ENCODE results near the gene LPO. TPM values are rescaled to one million over a fixed set of nuclear protein-coding genes. Genes with fewer than 3 reads are reported as not detected.
A peak's percentile ranks its signal among the peaks of the same experiment; 100 is the strongest.

Gene LPO
- total and polyA plus RNA-seq, 2 donors from 2014 or later, result not detected

GRCh38 chr17:58247511-58248363 lies 9.4 kb downstream of the LPO start:
- Histone ChIP-seq H3K4me3 (ENCODE audit: low read length in 3 of 3) (no peak overlapping the region), H3K9me3 (ENCODE audit: control insufficient read depth in 2 of 3, insufficient read depth in 1 of 3, low read length in 3 of 3) (no peaks in the 10 kb centered on the region), H3K4me1 (ENCODE audit: control insufficient read depth in 2 of 3, insufficient read depth in 2 of 3, low read depth in 1 of 3, low read length in 3 of 3) (peaks cover 0 to 2% (median 0%) of the 10 kb centered on the region in 3 donors), H3K36me3 (ENCODE audit: control insufficient read depth in 2 of 3, insufficient read depth in 3 of 3, low read length in 3 of 3) (no peaks in the 10 kb centered on the region), H3K27me3 (ENCODE audit: control insufficient read depth, insufficient read depth, low read length) (peaks cover 7% of the 10 kb centered on the region), H3K27ac (ENCODE audit: low read depth in 2 of 2, low read length in 2 of 2) (no peak overlapping the region), H3K9ac (ENCODE audit: low read length in 3 of 3) (no peak overlapping the region)
- DNase-seq (no peak), FAIRE-seq (no peak)
- TF ChIP-seq CTCF (IDR thresholded peaks at IDR 0.05; ENCODE audit: borderline replicate concordance, extremely low read depth, insufficient read depth), result no peak
- intact Hi-C loops (cut with DNase I), result no loop called here

GRCh38 chr17:58248955-58249269 lies 10.5 kb downstream of the LPO start:
- H3K4me1 ChIP-seq (ENCODE audit: control insufficient read depth in 2 of 3, insufficient read depth in 2 of 3, low read depth in 1 of 3, low read length in 3 of 3), result peaks cover 0 to 2% (median 0%) of the 10 kb centered on the region in 3 donors
- DNase-seq (peak in 1 of 5 donors; percentile 7), FAIRE-seq (no peak)
- intact Hi-C loops (cut with DNase I), result no loop called here
- no peak overlapping the region for H3K27ac ChIP-seq (ENCODE audit: low read depth in 2 of 2, low read length in 2 of 2)
- no peak for TF ChIP-seq CTCF (IDR thresholded peaks at IDR 0.05; ENCODE audit: borderline replicate concordance, extremely low read depth, insufficient read depth)
- no peaks in the 10 kb centered on the region for H3K36me3 ChIP-seq (ENCODE audit: control insufficient read depth in 2 of 3, insufficient read depth in 3 of 3, low read length in 3 of 3)
- H3K9me3 ChIP-seq (ENCODE audit: control insufficient read depth in 2 of 3, insufficient read depth in 1 of 3, low read length in 3 of 3), result no peaks in the 10 kb centered on the region
- H3K4me3 ChIP-seq (ENCODE audit: low read length in 3 of 3), result peak overlapping the region in 1 of 3 donors; percentile 64
- H3K9ac ChIP-seq (ENCODE audit: low read length in 3 of 3), result no peak overlapping the region
- peaks cover 7% of the 10 kb centered on the region for H3K27me3 ChIP-seq (ENCODE audit: control insufficient read depth, insufficient read depth, low read length)

- H3K27ac ChIP-seq (ENCODE audit: low read depth in 2 of 2, low read length in 2 of 2), result no peak overlapping the region
Observed at GRCh38 chr17:58249270-58250133, 11.1 kb downstream of the LPO start.

More at GRCh38 chr17:58249270-58250133, 11.1 kb downstream of the LPO start:
- Histone ChIP-seq H3K9ac (ENCODE audit: low read length in 3 of 3) (peak overlapping the region in 1 of 3 donors; percentile 19), H3K4me1 (ENCODE audit: control insufficient read depth in 2 of 3, insufficient read depth in 2 of 3, low read depth in 1 of 3, low read length in 3 of 3) (peaks cover 0 to 2% (median 0%) of the 10 kb centered on the region in 3 donors), H3K27me3 (ENCODE audit: control insufficient read depth, insufficient read depth, low read length) (peaks cover 7% of the 10 kb centered on the region), H3K9me3 (ENCODE audit: control insufficient read depth in 2 of 3, insufficient read depth in 1 of 3, low read length in 3 of 3) (no peaks in the 10 kb centered on the region), H3K36me3 (ENCODE audit: control insufficient read depth in 2 of 3, insufficient read depth in 3 of 3, low read length in 3 of 3) (no peaks in the 10 kb centered on the region), H3K4me3 (ENCODE audit: low read length in 3 of 3) (peak overlapping the region in 2 of 3 donors; percentile 33 to 64)
- FAIRE-seq (no peak), DNase-seq (peak; percentile 81 to 85 (median 84))
- intact Hi-C loops (cut with DNase I), result no loop called here
- peak; percentile 76 for TF ChIP-seq CTCF (IDR thresholded peaks at IDR 0.05; ENCODE audit: borderline replicate concordance, extremely low read depth, insufficient read depth)

All from kidney (tissue), 14 donors.